Bronchial epithelial cell (primary cell): Measurements from ENCODE around the gene CYP46A1. TPM values are rescaled to one million over a fixed set of nuclear protein-coding genes. Genes with fewer than 3 reads are reported as not detected.

Experiments
- DNase-seq: peaks from one replicate; pipeline ENCODE4 v3.0.0-alpha.2; 2010; ENCODE audit warnings: low read depth
- FAIRE-seq: peaks from 2 replicates; lab custom pipeline; 2011; peaks lifted over from hg19 to GRCh38; lab: Jason Lieb, UNC
- H3K27me3 ChIP-seq: 2 replicates; pipeline ENCODE4 v1.5.1; 2011; ENCODE audit warnings: low read length; ENCODE audit not compliant: control insufficient read depth, insufficient read depth
- H3K36me3 ChIP-seq: 2 replicates; pipeline ENCODE4 v1.5.1; 2011; ENCODE audit warnings: low read length; ENCODE audit not compliant: control insufficient read depth, insufficient read depth
- H3K4me3 ChIP-seq: 2 replicates; pipeline ENCODE4 v1.5.1; 2011; ENCODE audit warnings: mild to moderate bottlenecking, low read depth, low read length, control low read depth
- CTCF ChIP-seq: IDR thresholded peaks from 2 replicates; pipeline ENCODE4 v1.5.1; 2011; ENCODE audit warnings: mild to moderate bottlenecking, moderate library complexity, low read length, control low read depth, inconsistent platforms; ENCODE audit not compliant: insufficient read depth, severe bottlenecking
- total RNA-seq: library from RNA; depleted of rRNA; stranded (reverse); fragments of >200 nt; gene quantifications from 2 replicates; pipeline ENCODE4 v1.2.1, GENCODE V29; 2014

The CYP46A1 gene
- total RNA-seq, 1 donor from 2014 or later = not detected

GRCh38 chr14:99688629-99689028 is 4.5 kb downstream of the CYP46A1 start:
- Histone ChIP-seq H3K36me3 (no peaks in the 10 kb centered on the region), H3K27me3 (peaks cover 5% of the 10 kb centered on the region), H3K4me3 (no peak overlapping the region)
- FAIRE-seq (no peak), DNase-seq (no peak)
- TF ChIP-seq CTCF = no peak

- FAIRE-seq = no peak
- no peak for TF ChIP-seq CTCF
- no peaks in the 10 kb centered on the region for H3K36me3 ChIP-seq
- no peak overlapping the region for H3K4me3 ChIP-seq
- DNase-seq = no peak
- H3K27me3 ChIP-seq = peaks cover 5% of the 10 kb centered on the region
Measured at GRCh38 chr14:99689266-99690236, 5.5 kb downstream of the CYP46A1 start.

- FAIRE-seq (no peak), DNase-seq (no peak)
- Histone ChIP-seq H3K36me3 (no peaks in the 10 kb centered on the region), H3K4me3 (no peak overlapping the region), H3K27me3 (peaks cover 4% of the 10 kb centered on the region)
- no peak for TF ChIP-seq CTCF
Measured at GRCh38 chr14:99690636-99691035, 6.5 kb downstream of the CYP46A1 start.

GRCh38 chr14:99691111-99691885 is 7.2 kb downstream of the CYP46A1 start:
- no peak overlapping the region for H3K4me3 ChIP-seq
- H3K36me3 ChIP-seq = no peaks in the 10 kb centered on the region
- FAIRE-seq (peak; percentile 75), DNase-seq (no peak)
- TF ChIP-seq CTCF = no peak
- H3K27me3 ChIP-seq = peaks cover 2% of the 10 kb centered on the region

GRCh38 chr14:99693918-99694317 is 9.8 kb downstream of the CYP46A1 start:
- H3K27me3 ChIP-seq = peaks cover 2% of the 10 kb centered on the region
- FAIRE-seq = no peak
- no peaks in the 10 kb centered on the region for H3K36me3 ChIP-seq
- no peak overlapping the region for H3K4me3 ChIP-seq
- DNase-seq = no peak
- TF ChIP-seq CTCF = no peak
